Breast epithelium (tissue), 3 donors: ENCODE results near the gene TTYH3.

Experiments
- POLR2AphosphoS5 ChIP-seq, 3 donors: sonication (generic); formaldehyde crosslinking; IDR thresholded peaks; one replicate each; pipeline ENCODE4 v1.6.1; 2017; ENCODE audit warnings: antibody characterized with exemption in 3 of 3
- TF ChIP-seq, protein P1 (sequence below), 3 donors: fragments of 450-650 bp; IDR thresholded peaks; one replicate each; pipeline ENCODE4 v1.5.1; 2016 to 2017; ENCODE audit warnings: antibody characterized with exemption in 3 of 3, mild to moderate bottlenecking in 3 of 3, moderate library complexity in 3 of 3

DNA sequence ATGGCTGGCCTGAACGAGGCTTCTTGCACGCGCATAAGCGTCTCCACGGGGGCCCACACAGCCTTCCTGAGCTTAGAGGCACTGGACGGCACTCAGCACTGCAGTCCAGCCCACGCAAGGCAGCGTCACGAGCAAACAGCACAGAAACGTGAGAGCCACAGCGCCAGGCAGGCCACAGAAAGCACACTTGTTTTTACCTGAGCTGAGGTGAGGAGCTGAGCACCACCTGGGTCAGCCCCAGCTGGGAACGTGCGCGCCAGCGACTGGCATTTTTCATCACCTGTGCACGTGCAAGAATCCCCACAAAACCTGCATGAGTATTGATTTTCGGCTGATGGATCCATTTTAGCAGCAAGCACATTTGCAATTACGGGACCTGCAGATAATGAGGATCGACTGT lies 46.3 kb upstream of the TTYH3 start:
- TF ChIP-seq, protein P1, sequence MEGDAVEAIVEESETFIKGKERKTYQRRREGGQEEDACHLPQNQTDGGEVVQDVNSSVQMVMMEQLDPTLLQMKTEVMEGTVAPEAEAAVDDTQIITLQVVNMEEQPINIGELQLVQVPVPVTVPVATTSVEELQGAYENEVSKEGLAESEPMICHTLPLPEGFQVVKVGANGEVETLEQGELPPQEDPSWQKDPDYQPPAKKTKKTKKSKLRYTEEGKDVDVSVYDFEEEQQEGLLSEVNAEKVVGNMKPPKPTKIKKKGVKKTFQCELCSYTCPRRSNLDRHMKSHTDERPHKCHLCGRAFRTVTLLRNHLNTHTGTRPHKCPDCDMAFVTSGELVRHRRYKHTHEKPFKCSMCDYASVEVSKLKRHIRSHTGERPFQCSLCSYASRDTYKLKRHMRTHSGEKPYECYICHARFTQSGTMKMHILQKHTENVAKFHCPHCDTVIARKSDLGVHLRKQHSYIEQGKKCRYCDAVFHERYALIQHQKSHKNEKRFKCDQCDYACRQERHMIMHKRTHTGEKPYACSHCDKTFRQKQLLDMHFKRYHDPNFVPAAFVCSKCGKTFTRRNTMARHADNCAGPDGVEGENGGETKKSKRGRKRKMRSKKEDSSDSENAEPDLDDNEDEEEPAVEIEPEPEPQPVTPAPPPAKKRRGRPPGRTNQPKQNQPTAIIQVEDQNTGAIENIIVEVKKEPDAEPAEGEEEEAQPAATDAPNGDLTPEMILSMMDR (IDR thresholded peaks at IDR 0.05): no peak
- no peak for TF ChIP-seq POLR2AphosphoS5 (IDR thresholded peaks at IDR 0.05)
